ENCODE measurements around the gene TFDP1. TPM values are rescaled to one million over a fixed set of nuclear protein-coding genes. Genes with fewer than 3 reads are reported as not detected.
"Not testable (repeated sequence)": the region's sequence is repeated elsewhere in the genome, so short reads cannot be mapped to it uniquely, and the experiment has no call there.

TFDP1 gene
- total RNA-seq, 1 donor from 2014 or later: 36.1 TPM

- DNase-seq (ENCODE audit: low spot score); intact Hi-C loops (cut with DNase I): not testable (repeated sequence)
Observed at GRCh38 chr13:113563511-113563910, 21.0 kb upstream of the TFDP1 start.

DNA sequence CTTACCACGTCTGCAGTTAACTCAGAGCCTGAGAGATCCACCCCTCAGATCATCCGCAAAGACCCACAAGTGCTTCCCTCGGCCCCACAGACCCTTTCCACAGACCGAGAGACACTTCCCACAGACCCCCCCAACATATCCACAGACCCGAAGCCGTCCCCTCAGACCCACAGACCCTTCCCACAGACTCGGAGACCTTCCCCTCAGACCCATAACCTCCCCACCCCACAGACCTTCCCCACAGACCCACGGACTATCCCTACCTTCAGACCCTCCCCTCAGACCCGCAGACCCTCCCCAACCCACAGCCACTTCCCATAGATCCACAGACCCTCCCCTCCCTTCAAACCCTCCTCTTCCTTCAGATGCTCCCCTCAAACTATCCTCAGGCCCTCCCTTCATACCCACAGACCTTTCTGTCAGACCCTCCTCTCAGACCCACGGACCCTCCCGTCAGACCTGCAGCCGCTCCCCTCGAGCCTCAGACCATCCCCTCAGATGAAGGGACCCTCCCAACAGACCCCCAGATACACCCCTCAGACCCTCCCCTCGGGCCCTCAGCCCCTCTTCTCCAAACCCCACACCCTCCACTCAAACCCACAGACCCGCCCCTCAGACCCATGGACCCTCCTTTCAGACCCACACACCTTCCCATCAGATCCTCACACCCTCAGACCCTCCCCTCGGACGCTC is 20.1 kb upstream of the TFDP1 start:
- intact Hi-C loops (cut with DNase I): no loop called here
- ATAC-seq (no peak), DNase-seq (ENCODE audit: low spot score) (peak; percentile 38)

More at GRCh38 chr13:113563511-113563910, 21.0 kb upstream of the TFDP1 start:
- not testable (repeated sequence) for ATAC-seq

DNA sequence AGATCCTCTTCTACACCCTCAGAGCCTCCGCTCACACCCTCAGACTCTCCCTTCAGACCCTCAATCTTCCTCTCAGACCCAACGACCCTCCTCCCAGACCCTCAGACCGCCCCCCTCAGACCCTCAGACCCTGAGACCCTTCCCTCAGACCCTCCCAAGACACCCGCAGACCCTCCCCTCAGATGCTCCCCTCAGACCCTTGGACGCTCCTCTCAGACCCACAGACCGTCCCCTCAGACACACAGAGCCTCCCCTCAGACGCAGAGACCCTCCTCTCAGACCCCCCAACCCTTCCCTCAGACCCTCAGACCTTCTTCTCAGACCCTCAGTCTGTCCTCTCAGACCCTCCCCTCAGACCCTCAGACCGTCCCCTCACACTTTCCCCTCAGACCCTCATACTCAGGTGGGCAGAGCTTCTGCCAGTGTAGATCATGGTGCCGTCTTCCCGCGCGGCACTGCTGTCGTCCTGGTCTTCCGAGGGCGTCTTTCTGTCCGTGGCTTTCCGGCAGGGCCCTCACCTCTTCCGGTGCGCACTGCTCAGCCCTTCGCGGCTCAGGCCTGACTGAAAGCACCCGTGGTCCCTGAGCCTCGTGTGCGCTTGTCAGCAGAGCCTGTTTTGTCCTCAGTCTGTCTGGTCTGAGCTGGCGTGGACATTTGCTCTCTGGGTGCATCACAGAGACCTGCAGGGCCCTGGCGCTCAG is 18.9 kb upstream of the TFDP1 start:
- intact Hi-C loops (cut with DNase I): no loop called here
- no peak for ATAC-seq
- DNase-seq (ENCODE audit: low spot score): no peak

- ATAC-seq (no peak), DNase-seq (ENCODE audit: low spot score) (no peak)
- intact Hi-C loops (cut with DNase I): no loop called here
Observed at GRCh38 chr13:113566227-113566561, 18.4 kb upstream of the TFDP1 start.

- intact Hi-C loops (cut with DNase I): no loop called here
- ATAC-seq (no peak), DNase-seq (ENCODE audit: low spot score) (no peak)
Observed at GRCh38 chr13:113567681-113568080, 16.9 kb upstream of the TFDP1 start.

DNA sequence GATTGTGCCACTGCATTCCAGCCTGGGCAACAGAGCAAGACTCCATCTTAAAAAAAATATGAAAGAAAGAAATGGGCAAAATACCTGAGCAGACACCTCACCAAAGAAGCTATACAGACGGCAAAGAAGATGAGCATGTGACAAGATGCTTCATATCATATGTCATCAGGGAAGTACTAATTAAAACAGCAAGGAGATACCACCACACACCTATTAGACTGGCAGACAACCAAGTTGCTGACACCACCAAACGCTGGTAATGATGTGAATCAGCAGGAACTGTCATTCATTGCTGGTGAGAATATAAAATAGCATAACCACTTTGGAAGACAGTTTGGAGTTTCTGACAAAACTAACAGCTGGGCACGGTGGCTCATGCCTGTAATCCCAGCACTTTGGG is 11.5 kb upstream of the TFDP1 start:
- DNase-seq (ENCODE audit: low spot score): no peak

GRCh38 chr13:113576597-113576996 is 8.0 kb upstream of the TFDP1 start:
- DNase-seq (ENCODE audit: low spot score) (no peak), ATAC-seq (no peak)
- intact Hi-C loops (cut with DNase I): no loop called here

More for the DNA sequence above, 11.5 kb upstream of the TFDP1 start:
- intact Hi-C loops (cut with DNase I): no loop called here
- ATAC-seq: no peak

GRCh38 chr13:113577881-113578435 is 6.6 kb upstream of the TFDP1 start:
- no peak for ATAC-seq
- intact Hi-C loops (cut with DNase I): no loop called here
- no peak for DNase-seq (ENCODE audit: low spot score)

DNA sequence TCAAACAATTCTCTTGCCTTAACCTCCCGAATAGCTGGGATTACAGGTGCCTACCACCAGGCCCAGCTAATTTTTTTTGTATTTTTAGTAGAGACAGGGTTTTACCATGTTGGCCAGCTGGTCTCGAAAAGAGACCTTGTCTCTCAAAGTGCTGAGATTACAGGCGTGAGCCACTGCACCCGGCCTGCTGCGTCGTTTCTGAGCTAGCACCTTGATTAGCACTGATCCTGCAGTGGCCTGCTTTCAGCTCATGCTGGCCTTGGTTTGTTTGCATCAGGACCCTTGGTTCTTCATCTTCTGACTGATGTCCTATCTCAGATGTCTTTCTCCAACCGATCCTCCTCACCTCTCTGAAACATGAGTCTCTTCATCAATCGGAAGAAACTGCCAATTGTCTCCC is 4.9 kb upstream of the TFDP1 start:
- ATAC-seq: no peak
- DNase-seq (ENCODE audit: low spot score): no peak
- intact Hi-C loops (cut with DNase I): no loop called here

DNA sequence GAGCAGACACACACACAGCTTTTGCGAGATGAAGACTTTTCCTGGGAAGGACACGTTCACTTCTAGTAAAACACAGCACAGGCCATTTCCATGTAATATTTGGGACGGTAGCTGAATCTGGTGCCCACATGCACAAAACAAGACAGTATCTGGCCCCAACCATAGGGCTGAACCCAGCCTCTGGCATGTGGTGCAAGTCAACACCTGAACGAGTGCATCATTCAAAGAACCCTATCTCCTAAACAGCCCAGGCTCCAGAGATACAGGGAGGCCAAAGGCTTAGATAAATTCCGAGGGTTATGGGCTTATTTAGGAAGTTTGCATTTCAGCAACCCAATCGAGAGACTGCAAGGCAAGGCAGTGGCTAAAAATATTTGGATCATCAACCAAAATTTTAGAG is 2.7 kb upstream of the TFDP1 start:
- intact Hi-C loops (cut with DNase I): no loop called here
- DNase-seq (ENCODE audit: low spot score) (peak; percentile 9), ATAC-seq (no peak)

- peak; percentile 53 for DNase-seq (ENCODE audit: low spot score)
- intact Hi-C loops (cut with DNase I): no loop called here
- ATAC-seq: no peak
Observed at GRCh38 chr13:113582841-113583631, 1.5 kb upstream of the TFDP1 start.

DNA sequence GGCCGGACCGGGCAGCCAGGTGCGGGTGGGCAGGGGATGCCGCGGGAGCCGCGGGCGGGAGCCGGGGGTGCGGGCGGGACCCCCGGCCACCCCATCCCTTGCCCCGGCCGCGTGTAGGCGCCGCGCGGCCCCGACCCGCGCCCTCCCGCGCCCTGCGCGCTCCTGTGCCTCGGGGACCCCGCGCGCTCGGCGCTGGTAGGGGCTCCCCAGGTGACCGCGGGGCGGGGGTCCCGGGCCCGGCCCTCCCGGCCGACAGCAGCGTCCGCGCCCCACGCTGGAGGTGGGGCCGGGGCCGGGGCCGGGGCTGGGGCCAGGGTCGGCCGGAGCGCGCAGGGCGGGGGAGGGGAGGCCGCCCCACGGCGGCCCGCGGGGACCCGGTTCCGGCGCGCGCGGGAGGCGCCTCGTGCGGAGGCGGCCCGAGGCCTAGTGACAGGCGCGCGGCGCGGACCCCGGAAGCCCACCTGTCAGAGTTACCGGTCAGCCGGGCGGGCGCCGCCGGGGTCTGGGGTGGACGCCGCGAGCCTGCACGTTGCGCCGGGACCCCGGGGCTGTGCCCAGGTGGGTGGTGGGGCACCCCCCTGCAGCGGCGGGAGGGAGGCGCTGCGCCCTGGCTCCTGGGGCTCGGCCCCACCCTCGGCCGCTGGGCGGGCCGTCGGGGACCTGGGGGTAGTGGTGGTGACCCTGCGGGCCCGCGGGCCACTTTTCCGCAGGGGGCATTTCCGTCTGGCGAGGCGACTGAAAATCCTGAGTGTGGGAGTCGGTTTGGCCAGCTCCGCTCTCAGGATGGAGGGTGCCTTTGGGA is 518 bp downstream of the TFDP1 start:
- peak; percentile 55 for DNase-seq (ENCODE audit: low spot score)
- intact Hi-C loops (cut with DNase I): no loop called here
- no peak for ATAC-seq

GRCh38 chr13:113585896-113586295 is 1.3 kb downstream of the TFDP1 start:
- DNase-seq (ENCODE audit: low spot score): peak; percentile 38
- no peak for ATAC-seq
- intact Hi-C loops (cut with DNase I): no loop called here

GRCh38 chr13:113586661-113587479 is 2.3 kb downstream of the TFDP1 start:
- intact Hi-C loops (cut with DNase I): no loop called here
- peak; percentile 47 for DNase-seq (ENCODE audit: low spot score)
- no peak for ATAC-seq

DNA sequence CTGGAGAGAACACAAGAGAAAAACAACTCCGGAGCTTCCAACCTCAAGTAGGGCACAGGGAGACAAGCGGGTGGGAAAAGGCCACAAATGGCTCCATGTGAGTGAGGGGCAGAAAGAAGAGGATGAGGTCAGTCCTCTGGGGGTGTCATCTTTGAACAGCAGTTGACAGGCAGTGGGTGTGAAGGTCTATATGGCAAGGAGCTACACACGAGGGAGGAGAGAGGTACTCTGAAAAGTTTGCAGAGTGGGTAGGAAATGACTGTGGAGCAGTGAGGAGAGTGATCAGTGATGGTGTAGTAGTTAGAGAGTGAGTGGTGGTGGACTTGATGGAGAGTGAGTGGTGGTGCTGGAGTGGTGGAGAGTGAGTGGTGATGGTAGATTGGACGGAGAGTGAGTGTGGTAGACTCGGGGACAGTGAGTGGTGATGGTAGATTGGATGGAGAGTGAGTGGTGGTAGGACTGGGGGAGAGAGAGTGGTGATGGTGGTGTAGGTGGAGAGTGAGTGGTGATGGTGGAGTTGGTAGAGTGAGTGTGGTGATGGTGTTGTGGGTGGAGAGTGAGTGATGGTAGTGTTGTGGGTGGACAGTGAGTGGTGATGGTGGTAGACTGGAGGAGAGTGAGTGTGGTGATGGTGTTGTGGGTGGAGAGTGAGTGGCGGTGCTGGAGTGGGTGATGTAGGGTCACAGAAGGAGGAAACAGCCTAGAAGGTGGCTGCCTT is 4.0 kb downstream of the TFDP1 start:
- intact Hi-C loops (cut with DNase I): no loop called here
- DNase-seq (ENCODE audit: low spot score) (no peak), ATAC-seq (no peak)

DNA sequence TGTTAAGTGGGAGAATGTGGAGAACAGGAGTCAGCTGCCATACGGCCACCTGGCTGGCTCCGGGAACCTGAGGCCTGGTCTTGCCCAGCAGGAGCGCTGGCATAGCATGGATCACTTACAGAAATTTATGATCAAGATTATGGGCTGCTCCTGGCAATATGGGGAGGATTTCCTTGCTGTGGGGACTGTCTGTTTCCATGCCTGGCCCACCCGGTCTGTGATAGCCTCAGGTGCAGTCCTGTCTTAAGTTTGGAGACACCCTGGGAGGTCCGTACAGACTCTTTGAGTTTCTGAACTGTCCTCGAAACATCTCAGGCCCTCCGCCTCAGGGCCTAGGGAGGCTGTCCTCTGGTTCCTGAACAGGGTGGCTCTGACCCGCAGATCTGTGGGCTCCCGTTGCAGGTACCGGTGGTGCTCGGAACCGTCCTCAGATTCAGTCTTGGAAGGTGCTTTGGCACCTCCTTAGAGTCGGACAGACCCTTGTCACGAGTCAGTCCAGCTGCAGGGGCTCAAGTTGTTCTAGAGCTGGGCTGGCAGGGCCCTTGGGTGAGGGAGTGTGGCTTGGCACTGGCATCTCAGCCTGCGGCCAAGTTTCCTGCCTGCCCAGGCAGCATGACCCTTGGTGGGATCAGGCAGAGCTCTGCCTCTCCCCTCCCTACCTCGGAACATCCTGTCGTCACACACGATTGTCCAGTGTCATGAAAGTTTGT is 4.9 kb downstream of the TFDP1 start:
- intact Hi-C loops (cut with DNase I): no loop called here
- no peak for ATAC-seq
- peak; percentile 49 for DNase-seq (ENCODE audit: low spot score)

- no peak for DNase-seq (ENCODE audit: low spot score)
- ATAC-seq: no peak
- intact Hi-C loops (cut with DNase I): no loop called here
Observed at GRCh38 chr13:113589961-113590339, 5.4 kb downstream of the TFDP1 start.
